Measurements from ENCODE around the gene COPB1. TPM values are rescaled to one million over a fixed set of nuclear protein-coding genes. Genes with fewer than 3 reads are reported as not detected.
"Not testable (repeated sequence)": the region's sequence is repeated elsewhere in the genome, so short reads cannot be mapped to it uniquely, and the experiment has no call there.

The COPB1 gene
- total RNA-seq = 39.1 TPM
- long read RNA-seq, transcript COPB1-201 (22 exons, 3,481 nt) = minor isoform, 7 of 109 reads
- long read RNA-seq, transcript COPB1-202 (22 exons, 3,382 nt) = major isoform, 69 of 109 reads
- long read RNA-seq, partial matches to known transcripts = 6 of 109 reads
- long read RNA-seq, other reads (novel, unspliced or antisense) = 27 of 109 reads

- peak; percentile 100 for ATAC-seq (ENCODE audit: poor library complexity)
- intact Hi-C loops (cut with DNase I) = no loop called here
- DNase-seq = peak; percentile 96
Measured at GRCh38 chr11:14499560-14500180, at the start of gene COPB1. COPB1 (minus strand) TSS chr11:14499811; CDS start chr11:14498928, 883 bp downstream.

GRCh38 chr11:14547440-14547839, 47.8 kb upstream of the COPB1 start:
- DNase-seq = no peak
- intact Hi-C loops (cut with DNase I) = no loop called here

GRCh38 chr11:14546672-14547071, 47.1 kb upstream of the COPB1 start:
- DNase-seq (no peak), ATAC-seq (ENCODE audit: poor library complexity) (no peak)
- intact Hi-C loops (cut with DNase I) = no loop called here

More at GRCh38 chr11:14547440-14547839, 47.8 kb upstream of the COPB1 start:
- ATAC-seq (ENCODE audit: poor library complexity) = no peak

- intact Hi-C loops (cut with DNase I) = loop anchor here (5.0 kb wide), 1 partner anchor 98 kb away; the partner anchor contains the start of gene PDE3B
- no peak for ATAC-seq (ENCODE audit: poor library complexity)
- DNase-seq = no peak
Measured at GRCh38 chr11:14544611-14545010, 45.0 kb upstream of the COPB1 start.

GRCh38 chr11:14543260-14543659, 43.6 kb upstream of the COPB1 start:
- intact Hi-C loops (cut with DNase I) = loop anchor here (5.0 kb wide), 1 partner anchor 99 kb away; the partner anchor contains the start of gene PDE3B
- ATAC-seq (ENCODE audit: poor library complexity) = no peak
- no peak for DNase-seq

- no peak for ATAC-seq (ENCODE audit: poor library complexity)
- intact Hi-C loops (cut with DNase I) = loop anchor here (5.0 kb wide), 1 partner anchor 100 kb away; the partner anchor contains the start of gene PDE3B
Measured at GRCh38 chr11:14542324-14542723, 42.7 kb upstream of the COPB1 start.

GRCh38 chr11:14541192-14541947, 41.8 kb upstream of the COPB1 start:
- intact Hi-C loops (cut with DNase I) = loop anchor here (5.0 kb wide), 1 partner anchor 101 kb away; the partner anchor contains the start of gene PDE3B
- DNase-seq (no peak), ATAC-seq (ENCODE audit: poor library complexity) (peak; percentile 84)

More at GRCh38 chr11:14542324-14542723, 42.7 kb upstream of the COPB1 start:
- DNase-seq = no peak

GRCh38 chr11:14539982-14540421, 40.4 kb upstream of the COPB1 start:
- intact Hi-C loops (cut with DNase I) = loop anchor here (5.0 to 10.0 kb wide), 2 partner anchors 102 to 365 kb away; partner anchors contain the start of gene PDE3B
- DNase-seq (no peak), ATAC-seq (ENCODE audit: poor library complexity) (peak; percentile 55)

GRCh38 chr11:14538926-14539554, 39.4 kb upstream of the COPB1 start:
- DNase-seq (no peak), ATAC-seq (ENCODE audit: poor library complexity) (peak; percentile 40)
- intact Hi-C loops (cut with DNase I) = loop anchor here (10.0 kb wide), 1 partner anchor 366 kb away; no protein-coding TSS in a partner anchor

- intact Hi-C loops (cut with DNase I) = loop anchor here (10.0 kb wide), 1 partner anchor 366 kb away; no protein-coding TSS in a partner anchor
- ATAC-seq (ENCODE audit: poor library complexity) (peak; percentile 40), DNase-seq (no peak)
Measured at GRCh38 chr11:14538271-14538925, 38.8 kb upstream of the COPB1 start.

GRCh38 chr11:14537134-14537599, 37.6 kb upstream of the COPB1 start:
- no peak for DNase-seq
- intact Hi-C loops (cut with DNase I) = loop anchor here (10.0 kb wide), 1 partner anchor 368 kb away; no protein-coding TSS in a partner anchor
- ATAC-seq (ENCODE audit: poor library complexity) = no peak

GRCh38 chr11:14535166-14535565, 35.6 kb upstream of the COPB1 start:
- intact Hi-C loops (cut with DNase I) = loop anchor here (10.0 kb wide), 1 partner anchor 370 kb away; no protein-coding TSS in a partner anchor

GRCh38 chr11:14529951-14530350, 30.3 kb upstream of the COPB1 start:
- intact Hi-C loops (cut with DNase I) = loop anchor here (10.0 kb wide), 1 partner anchor 375 kb away; no protein-coding TSS in a partner anchor
- ATAC-seq (ENCODE audit: poor library complexity) (no peak), DNase-seq (no peak)

More at GRCh38 chr11:14535166-14535565, 35.6 kb upstream of the COPB1 start:
- ATAC-seq (ENCODE audit: poor library complexity); DNase-seq: not testable (repeated sequence)

- no peak for ATAC-seq (ENCODE audit: poor library complexity)
Measured at GRCh38 chr11:14529321-14529720, 29.7 kb upstream of the COPB1 start.

GRCh38 chr11:14522801-14523200, 23.2 kb upstream of the COPB1 start:
- DNase-seq (no peak), ATAC-seq (ENCODE audit: poor library complexity) (no peak)
- intact Hi-C loops (cut with DNase I) = no loop called here

More at GRCh38 chr11:14529321-14529720, 29.7 kb upstream of the COPB1 start:
- no peak for DNase-seq
- intact Hi-C loops (cut with DNase I) = no loop called here

GRCh38 chr11:14522245-14522644, 22.6 kb upstream of the COPB1 start:
- ATAC-seq (ENCODE audit: poor library complexity) (no peak), DNase-seq (no peak)
- intact Hi-C loops (cut with DNase I) = no loop called here

GRCh38 chr11:14520747-14521151, 21.1 kb upstream of the COPB1 start:
- no peak for DNase-seq
- no peak for ATAC-seq (ENCODE audit: poor library complexity)
- intact Hi-C loops (cut with DNase I) = no loop called here

Measured in Right ventricle myocardium superior (tissue), 1 donor.